ENCODE measurements around the gene IL27RA.

IL27RA gene

GRCh38 chr19:14089412-14089661 is 57.8 kb downstream of the IL27RA start:
- DNase-seq (ENCODE audit: low read depth): no peak

GRCh38 chr19:14089662-14090508 is 58.3 kb downstream of the IL27RA start:
- DNase-seq (ENCODE audit: low read depth): no peak

GRCh38 chr19:14090509-14091080 is 59.0 kb downstream of the IL27RA start, which contains the start of gene SAMD1:
Gene SAMD1, minus strand, starts transcription at chr19:14090751.
- peak; percentile 71 for DNase-seq (ENCODE audit: low read depth)

GRCh38 chr19:14091081-14091812 is 59.7 kb downstream of the IL27RA start:
- DNase-seq (ENCODE audit: low read depth): peak; percentile 23

- DNase-seq (ENCODE audit: low read depth): no peak
These were observed 60.4 kb downstream of the IL27RA start for GRCh38 chr19:14091813-14092462.

- DNase-seq (ENCODE audit: low read depth): no peak
These were observed 61.7 kb downstream of the IL27RA start for GRCh38 chr19:14093117-14093823.

- DNase-seq (ENCODE audit: low read depth): no peak
These were observed 63.3 kb downstream of the IL27RA start for GRCh38 chr19:14094854-14095253.

GRCh38 chr19:14096272-14096992 is 64.9 kb downstream of the IL27RA start:
- DNase-seq (ENCODE audit: low read depth): no peak

GRCh38 chr19:14097532-14098151 is 66.1 kb downstream of the IL27RA start:
- DNase-seq (ENCODE audit: low read depth): no peak

- no peak for DNase-seq (ENCODE audit: low read depth)
These were observed 69.5 kb downstream of the IL27RA start for GRCh38 chr19:14101003-14101545.

GRCh38 chr19:14102102-14102696 is 70.6 kb downstream of the IL27RA start:
- DNase-seq (ENCODE audit: low read depth): no peak

- no peak for DNase-seq (ENCODE audit: low read depth)
These were observed 71.2 kb downstream of the IL27RA start for GRCh38 chr19:14102756-14103155.

Measured in stimulated activated CD8-positive, alpha-beta memory T cell treated with anti-CD3 and anti-CD28 coated beads, Interleukin-7, amount 100 ng/mL, for 24 hours (primary cell).